ENCODE measurements around the gene SLX4IP.

Gene SLX4IP

DNA sequence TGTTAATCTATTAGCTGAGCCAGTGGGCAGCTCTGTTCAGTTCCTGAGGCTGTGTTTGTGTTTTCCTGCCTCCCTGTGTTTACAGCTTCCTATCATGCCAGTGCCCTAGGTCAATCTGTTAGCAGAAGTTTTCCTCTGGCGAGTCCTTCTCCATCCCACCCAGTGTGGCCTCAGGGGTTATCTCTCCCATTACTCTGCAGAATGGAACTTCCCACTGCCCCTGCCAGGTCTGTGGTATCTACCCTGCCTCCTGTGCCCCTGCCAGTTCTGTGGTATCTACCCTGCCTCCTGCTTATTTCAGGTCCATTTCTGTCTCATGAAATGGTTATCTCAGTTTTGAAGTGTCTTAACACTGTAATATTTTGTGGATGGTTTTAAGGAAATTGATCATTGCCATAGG, 63.1 kb downstream of the SLX4IP start:
- peak; percentile 89 for DNase-seq

DNA sequence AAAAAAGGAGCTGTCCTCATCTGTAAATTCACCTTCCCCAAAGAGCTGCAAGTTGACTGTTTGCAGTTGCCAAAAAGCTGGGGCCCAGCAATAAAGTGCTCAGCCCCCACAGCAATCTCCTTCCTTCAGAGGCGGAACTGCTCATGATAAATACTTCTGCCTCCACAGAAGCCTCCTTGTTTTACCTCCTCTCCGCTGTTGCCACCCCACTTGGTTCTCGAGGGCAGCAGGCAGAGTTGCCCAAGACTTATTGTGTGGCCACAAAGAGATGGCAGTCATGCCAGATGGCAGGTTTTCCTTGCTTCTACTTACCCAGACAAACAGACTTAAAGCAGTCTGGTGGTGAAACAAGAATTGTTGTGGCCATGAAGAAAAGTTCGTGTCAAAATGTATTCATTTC, 66.3 kb downstream of the SLX4IP start:
- peak; percentile 87 for DNase-seq

DNA sequence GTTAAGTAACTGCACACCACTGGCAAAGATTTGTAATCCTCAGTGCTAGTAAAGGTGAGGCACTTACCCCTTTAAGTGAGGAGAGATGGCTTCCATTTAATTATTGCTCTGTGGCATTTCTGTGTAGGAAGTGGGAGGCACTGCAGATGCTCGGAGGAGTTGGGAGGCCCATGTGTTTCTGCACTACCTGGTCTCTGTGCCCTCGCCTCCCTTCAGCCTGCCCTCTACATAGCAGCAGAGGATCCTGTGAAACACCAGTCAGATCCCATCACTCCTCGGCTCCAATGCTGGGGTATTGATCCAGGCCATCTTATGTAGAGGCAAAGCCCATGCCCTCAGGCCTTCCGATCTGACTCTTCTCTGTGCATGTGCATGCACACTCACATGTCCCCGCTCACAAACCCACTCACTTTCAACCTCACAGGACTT, 67.0 kb downstream of the SLX4IP start:
- DNase-seq = peak; percentile 47

DNA sequence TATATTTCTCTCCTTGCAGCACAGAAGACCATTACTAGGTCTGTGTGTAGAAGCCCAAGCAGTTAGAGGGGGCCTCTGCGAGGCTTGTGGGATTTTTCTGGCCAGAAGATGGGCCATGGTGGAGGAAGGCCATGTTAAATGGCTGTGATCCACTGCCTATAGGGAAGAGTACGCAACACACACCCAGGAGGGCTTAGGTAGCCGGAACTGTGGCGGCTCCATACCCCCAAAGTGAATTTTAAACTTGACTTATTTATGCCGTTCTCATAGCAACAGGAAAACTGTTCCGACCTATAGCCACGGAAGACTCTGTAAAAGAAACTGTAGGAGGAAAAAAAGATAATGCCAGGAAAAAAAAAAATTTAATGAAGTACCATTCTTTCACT, 69.5 kb downstream of the SLX4IP start:
- no peak for DNase-seq

DNA sequence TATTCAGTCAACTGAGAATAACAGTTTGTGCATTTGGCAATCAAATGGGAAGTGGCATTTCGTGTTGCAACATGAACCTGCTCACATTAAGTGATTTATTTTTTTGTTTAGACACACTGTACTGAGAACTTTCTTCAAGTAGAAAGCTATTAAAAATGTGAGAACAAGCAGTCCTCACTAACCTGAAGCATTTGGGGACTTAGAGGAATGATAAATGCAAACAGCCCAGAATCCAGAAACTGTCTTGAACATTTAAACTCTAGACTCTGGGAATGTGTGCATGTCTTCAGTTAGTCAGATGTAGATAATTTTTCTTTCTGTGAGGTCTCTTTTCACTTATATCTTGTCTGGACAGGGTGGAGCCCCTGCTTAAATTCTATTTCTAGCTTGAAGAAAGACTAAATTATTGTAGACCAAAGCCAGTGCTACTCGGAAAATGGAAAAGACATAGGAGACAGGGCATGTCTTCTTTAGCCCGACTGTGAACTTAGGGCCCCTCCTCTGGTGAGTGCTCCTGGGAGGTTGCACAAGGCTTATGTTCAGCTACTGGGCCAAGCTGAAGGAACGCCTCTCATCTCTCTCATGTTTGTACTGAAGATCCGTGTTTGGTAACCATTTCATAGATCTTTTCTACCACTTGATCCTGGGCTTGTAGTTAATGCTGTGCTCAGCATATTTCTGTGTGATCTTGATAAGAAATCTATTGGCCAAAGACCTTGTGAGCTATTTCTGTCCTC, 70.1 kb downstream of the SLX4IP start:
- peak; percentile 69 for DNase-seq

DNA sequence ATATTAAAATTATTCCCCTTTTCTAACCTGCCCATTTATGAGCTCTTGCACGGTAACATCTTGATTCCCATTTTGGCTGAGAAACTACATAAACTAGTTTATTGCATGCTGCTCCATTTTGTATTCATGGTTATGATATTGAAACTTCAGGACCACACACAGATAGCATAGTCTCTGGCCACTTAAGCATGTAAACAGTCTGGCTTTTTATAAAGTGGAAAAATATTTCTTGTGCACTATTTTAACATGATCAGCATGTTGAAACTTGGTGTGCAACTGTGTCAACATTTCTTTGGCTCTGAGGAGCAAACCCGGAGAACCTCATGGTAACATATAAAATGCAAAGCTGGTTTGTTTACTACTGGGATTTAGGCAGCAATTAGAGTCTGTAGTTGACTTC, 70.7 kb downstream of the SLX4IP start:
- no peak for DNase-seq

DNA sequence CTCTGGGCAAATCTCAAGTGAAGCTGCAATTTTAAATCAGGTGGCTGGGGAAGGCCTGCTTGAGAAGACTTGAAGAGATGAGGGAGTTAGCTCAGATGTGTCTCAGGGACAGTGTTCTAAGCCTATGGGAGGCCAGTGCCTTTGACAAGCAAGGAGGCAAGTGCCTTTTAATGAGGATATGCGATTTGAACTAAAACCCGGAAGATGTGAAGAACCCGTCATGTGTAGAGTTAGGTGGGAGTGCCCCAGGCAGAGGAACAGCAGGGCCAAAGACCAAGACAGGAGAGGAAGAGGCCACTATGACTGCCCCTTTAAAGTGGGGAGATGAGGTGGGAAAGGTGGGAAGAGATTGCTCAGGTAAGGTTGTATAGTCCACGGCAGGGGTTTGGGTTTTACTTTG, 71.9 kb downstream of the SLX4IP start:
- no peak for DNase-seq

DNA sequence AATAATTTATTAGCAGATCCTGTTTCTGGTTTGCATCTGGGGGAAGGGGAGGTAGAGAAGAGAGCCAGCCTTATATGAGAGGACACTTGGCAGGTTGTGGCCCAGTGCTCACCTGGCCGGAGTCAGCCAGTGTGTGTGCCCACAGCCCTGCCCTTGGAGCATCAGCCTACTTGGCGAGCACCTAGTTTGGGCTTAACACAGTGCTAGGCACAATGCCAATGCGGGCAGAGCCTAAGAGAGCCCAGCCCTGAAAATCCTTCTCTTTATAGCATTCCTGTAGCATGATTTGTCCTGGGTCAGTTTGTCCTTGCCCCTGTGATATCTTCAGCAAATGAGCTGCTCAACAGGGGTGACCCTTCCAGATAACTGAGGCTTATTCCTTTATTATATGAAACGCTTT, 73.0 kb downstream of the SLX4IP start:
- DNase-seq = peak; percentile 47

DNA sequence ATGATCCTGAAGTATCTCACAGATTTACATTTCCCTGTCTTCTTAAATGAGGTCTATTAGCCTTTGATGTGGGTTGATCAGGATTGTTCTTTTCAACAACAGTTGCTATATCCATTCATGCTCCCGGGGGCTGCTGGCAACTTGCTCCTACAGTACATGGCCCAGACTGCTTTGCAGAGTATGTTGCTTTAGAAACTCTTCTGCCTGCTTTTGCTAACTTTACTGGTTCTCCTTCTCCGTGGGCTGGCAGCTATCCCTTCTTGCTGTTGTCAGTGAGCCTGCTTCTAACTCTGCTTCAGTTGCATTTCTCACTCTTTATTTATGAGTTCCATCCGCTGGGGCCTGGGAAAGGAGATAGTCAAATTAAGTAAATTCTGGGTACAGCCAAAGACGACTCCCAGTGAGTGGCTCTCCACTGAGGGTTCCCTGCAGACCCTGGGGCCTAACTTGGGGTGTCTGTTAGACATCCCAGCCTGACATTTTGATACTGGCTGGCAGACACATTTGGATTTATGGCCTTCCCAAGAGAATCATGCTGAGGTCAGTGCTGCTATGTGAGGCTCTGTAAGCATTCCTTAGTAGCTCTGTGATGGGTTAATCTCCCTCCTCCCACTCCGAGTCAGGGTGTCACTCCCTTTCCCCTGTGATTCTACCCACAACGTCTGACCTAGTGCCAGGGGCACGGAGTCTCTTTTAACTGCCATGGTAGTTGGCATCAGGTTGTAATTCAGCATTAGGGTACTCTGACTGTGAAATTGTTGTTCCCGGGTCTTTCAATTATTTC, 73.6 kb downstream of the SLX4IP start:
- DNase-seq = peak; percentile 60

DNA sequence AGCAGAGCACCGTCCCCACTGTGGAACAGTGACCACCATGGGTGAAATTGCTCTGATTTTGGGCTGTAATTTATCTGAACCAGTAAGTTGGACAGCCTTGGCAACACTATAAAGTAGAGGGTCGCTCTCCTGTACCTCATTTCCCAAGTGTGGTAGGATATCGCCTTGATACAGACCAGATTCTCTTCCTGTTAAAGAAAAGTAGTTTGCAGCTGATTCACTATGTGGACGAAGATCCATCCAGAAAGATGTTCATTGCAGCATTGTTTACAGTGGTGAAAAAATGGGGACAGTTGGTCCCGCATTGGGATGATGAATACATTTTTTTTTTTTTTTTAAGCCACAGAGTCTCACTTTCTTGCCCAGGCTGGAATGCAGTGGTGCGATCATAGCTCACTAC, 74.3 kb downstream of the SLX4IP start:
- peak; percentile 30 for DNase-seq

DNA sequence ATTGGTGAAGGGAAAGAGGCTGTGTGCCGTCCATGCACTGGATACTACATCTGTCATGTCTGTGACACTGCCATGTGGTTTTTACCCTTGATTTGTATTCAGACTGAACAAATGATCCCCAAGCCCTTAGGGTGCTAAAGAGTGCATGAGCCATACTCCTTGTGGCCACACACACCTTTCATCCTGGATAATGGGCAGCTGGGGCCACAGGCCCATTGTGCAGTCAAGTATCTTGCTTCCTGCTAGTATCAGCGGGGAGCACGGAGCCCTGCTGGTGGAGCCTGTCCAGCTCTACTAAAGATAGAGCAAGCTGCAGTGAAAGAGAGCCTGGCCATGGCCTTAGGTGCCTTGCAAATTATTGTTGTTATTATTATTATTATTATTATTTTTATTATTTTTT, 75.1 kb downstream of the SLX4IP start:
- peak; percentile 46 for DNase-seq

DNA sequence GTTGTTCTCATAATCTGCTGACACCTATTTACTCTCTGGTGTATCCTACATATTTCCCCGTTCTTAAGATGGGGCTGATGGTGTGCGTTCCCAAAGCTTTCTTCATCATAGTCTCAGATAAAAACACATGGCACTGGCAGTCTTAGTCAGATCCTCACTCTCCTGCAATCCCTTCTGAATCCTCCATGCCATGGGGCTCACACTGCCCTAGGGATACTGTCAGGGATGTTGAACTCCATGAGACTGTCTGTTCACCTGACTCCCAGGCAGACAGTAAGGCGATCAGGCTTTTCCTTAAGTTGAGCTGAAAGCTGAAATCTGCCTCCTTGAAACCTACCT, 76.0 kb downstream of the SLX4IP start:
- no peak for DNase-seq

DNA sequence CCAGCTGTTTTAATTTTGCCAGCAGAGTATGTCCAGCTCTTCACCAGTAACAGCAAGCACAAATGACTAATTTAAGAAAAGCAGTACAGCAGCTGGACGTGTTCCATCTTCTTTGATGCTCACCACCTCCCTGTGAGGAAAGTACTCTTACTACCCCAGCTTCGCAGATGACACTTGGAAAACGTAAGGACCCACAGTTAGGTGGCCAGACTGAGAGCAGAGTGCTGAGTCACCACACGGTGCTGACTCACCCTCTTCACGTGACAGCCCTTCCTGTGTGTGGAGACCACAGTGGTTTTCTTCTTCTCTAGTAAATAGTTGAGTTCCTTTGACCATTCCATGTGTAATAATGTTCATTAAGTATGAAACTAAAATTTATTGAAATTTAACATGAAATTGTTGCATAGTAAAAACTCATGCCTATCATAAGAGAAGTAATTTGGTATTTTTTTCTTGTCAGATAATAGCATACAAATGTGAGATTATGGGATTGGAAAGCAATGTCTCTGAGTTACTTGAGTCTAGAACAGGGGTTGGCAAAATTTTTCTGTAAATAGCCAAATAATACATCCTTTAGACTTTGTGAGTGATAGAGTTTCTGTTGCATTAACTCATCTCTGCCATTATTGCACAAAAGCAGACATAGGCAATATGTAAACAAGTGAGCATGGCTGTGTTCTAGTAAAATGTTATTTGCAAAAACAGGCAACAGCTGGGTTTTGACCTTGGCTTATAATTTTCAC, 76.6 kb downstream of the SLX4IP start:
- peak; percentile 97 for DNase-seq

DNA sequence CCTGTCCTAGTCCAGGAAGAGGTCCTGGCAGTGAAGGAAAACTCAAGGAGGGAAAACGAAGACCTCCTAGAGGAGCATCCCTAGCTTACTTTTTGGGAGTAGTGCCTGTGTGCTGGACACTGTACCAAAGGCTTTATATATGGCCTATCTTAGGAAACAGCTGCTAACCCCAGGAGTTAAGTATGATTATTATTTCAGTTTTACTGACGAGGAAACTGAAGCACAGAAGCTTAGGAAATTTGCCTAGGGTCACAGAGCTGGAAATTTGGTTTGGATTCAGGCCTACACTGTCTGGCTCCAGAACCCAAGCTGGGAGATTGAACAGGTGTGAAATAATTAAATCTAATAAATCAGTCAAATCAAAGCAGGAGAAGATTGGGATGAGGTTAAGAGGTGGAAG, 78.0 kb downstream of the SLX4IP start:
- DNase-seq = no peak

DNA sequence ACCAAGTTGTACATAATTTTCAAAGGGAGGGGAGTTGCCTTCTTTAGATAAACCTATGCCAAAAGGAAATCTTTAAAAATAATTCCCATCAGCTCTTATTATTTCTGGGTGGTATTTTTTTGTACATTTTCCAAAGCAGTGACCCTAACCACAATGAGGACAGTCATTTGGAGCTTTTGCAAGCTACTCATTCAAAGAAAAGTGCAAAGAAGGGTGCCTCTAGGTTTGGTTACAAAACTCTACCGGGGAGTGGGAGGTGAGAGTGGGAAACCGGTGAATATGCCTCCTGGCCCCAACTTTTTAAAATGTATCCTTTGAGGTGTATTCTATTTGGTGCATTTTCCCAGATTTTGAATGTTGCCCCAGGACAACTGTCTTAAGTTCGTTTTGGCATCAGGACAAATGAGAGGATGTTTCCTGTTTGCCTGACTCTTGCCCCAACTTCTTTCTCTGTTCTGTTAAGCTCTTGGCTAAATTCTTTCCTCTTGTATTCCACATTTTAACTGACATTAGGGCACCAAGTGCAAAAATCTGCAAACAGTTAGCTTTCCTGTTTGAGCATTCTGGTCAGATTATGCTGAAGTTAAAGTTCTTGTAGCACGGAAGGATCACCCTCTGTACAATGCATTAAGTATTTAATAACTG, 78.9 kb downstream of the SLX4IP start:
- no peak for DNase-seq

DNA sequence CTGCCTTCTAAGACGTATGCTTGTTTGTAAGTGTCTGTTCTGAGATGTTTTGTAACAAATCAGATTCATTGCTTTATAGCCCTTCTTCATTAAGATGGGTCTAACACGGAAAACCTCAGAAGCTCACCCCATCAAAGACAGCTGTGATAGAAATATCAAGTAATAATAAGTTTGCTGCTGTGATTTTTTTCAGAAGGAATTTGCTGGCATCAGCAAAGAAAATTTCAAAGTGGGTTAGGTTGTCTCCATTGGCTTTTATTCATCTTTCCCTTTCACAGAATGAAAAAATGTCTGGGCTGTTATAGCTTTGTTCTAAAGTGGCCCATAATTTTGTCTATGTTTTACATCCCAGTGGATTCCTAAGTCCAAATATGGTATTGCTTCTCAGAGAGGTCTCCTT, 81.4 kb downstream of the SLX4IP start:
- no peak for DNase-seq

DNA sequence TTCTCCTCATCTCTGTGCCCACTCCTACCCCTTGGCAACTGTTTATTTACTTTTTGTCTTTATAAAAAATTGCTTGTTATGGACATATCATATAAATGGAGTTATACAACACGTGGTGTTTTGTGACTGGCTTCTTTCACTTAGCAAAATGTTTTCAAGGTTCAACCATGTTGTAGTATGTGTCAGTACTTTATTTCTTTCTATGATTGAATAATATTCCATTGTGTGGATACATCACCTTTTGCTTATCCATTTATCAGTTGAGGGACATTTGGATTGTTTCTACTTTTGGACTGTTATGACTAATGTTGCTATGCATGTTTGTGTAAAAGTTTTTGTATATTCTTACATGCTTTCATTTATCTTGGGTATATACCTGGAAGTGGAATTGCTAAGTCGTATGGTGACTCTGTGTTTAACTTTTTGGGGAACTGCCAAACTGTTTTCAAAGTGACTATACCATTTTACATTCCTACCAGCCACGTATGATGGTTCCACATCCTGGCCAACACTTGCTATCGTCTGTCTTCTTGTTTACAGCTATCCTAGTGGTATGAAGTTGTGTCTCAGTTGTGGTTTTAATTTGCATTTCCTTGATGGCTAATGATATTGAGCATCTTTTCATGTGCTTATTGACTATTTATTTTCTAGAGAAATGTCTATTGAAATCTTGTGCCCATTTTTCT, 84.4 kb downstream of the SLX4IP start:
- DNase-seq = no peak

DNA sequence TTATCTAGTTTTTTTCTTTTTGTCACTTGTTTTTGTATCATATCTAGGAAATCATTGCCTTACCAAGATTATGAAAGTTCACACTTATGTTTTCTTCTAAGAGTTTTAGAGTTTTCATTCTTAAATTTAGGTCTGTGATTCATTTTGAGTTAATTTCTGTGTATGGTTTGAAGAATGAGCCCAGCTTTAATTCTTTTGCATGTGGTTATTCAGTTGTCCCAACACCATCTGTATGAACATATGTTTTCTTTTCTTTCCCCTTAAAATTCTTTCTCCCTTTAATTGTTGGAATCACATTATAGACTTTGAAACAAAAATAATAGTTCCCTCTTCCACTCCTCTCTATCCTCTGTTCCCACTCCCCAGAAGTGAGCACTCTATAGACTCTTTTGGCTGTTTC, 85.4 kb downstream of the SLX4IP start:
- no peak for DNase-seq

DNA sequence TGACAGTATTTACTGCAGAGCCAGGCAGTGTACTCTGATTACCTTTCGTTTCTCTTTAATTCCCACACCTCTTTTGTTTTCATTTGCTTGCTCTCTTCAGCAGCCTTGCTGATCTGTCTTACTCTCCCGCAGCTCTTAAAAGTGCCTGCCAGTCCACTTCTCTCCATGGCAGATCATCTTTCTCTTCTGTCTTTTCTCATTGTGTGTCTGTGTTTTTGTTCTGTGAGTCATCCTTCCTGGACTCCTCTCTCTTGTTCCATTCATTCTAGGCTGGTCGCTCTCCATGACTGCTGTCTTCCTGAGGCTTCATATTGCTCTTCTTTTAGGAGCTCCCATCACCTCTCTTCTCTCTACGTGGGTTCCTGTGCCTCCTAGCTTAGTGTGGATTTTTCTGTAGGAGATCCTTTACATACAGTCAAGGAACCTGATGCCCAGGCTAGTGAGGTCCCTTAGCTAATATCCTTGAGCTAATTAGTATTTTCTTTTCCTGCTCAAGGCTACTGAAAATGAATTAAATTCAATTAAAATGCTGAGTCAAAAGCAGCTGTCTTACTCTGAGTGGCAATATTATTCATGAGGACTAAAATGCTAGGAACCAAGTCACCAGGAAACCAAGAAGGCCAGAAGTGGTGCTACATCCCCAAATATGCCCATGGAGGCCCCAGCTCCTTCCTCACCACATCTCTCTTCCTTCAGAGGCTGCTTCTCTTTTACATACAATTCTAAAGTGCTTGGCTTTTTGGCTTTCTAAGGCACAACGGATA, 86.1 kb downstream of the SLX4IP start:
- DNase-seq = no peak

DNA sequence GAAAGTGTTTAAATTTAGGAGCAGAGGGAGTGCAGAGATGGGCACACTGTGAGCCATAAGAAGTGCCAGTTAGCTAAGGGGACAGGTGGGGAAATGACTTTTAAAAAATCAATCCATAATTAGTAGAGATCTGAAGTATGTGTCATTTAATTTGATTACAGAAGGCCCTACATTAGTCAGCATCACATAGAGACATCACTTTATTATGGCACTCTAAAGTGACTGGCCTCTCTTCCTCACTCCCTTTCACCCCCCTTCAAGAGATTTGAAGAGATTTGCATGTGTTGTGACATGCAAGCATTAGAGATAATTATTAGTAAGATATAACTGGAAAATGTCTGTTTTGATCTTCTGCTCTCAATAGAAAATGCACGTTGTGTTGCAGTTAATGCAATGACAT, 86.7 kb downstream of the SLX4IP start:
- no peak for DNase-seq

DNA sequence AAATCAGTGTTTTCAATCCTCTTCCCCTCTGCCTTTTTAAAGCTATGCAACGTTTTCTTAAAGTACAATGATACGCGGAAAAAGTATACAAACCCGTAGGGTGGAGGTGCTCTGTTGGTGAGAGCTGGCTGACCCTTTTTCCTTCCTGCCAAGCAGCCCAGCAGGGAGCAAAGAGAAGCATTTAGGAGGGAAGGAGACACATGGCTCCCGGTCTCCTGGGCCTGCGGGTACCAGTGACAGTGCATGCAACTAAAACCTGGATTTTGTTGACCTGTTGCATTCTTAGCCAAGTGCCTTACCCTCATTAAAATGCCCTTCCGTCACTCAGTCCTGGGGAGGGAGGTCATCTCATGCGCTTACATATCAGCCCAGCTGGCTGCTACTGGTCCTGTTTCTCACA, 87.2 kb downstream of the SLX4IP start:
- DNase-seq = no peak

DNA sequence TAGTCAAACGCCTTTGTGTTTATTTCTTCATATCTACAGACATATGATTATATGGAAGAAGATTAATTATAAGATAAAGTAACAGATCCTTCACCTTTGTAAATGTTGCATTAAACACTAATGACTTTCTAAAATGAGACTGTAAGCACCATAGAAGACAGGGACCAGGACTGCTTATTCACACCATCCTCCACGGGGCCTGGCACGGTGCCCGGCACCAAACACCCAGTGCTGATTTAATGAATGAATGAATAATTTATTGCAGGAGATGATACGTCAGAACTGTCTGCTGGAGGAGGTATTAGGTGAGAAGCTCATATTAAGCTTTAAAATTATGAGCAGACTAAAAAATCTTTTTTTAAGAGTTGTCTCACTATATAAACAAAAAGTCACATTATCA, 88.3 kb downstream of the SLX4IP start:
- peak; percentile 37 for DNase-seq
